Astrocyte (in vitro differentiated cells and primary cell): ENCODE measurements around the gene RAB30.

Experiments
- EZH2 ChIP-seq: IDR thresholded peaks from 2 replicates; pipeline ENCODE4 v1.6.1; 2012; ENCODE audit warnings: mild to moderate bottlenecking, low read length, inconsistent platforms; ENCODE audit not compliant: insufficient read depth
- TF ChIP-seq, protein P1 (sequence below): IDR thresholded peaks from 2 replicates; pipeline ENCODE4 v1.5.1; 2011; ENCODE audit warnings: low read depth, mild to moderate bottlenecking, inconsistent platforms, low read length, moderate library complexity; ENCODE audit not compliant: insufficient read depth

DNA sequence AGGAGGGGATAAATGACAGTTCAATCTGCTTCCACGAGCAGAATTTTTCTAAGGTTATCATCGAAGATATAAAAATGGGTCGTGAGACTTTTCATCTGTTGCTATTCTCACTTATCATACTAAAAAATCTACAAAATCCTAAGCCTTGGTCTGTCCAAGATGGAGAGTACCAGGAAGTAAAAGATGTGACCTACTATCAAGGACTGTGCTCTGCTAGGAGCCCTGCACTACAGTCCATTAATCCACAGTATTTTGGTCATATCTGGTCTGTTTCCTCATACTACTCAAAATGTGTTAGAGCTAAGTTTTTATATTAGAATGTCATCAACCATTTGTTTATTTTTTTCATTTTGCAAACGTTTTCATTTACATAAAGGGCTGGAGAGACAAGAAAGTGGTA is 90.8 kb downstream of the RAB30 start:
- TF ChIP-seq, protein P1, sequence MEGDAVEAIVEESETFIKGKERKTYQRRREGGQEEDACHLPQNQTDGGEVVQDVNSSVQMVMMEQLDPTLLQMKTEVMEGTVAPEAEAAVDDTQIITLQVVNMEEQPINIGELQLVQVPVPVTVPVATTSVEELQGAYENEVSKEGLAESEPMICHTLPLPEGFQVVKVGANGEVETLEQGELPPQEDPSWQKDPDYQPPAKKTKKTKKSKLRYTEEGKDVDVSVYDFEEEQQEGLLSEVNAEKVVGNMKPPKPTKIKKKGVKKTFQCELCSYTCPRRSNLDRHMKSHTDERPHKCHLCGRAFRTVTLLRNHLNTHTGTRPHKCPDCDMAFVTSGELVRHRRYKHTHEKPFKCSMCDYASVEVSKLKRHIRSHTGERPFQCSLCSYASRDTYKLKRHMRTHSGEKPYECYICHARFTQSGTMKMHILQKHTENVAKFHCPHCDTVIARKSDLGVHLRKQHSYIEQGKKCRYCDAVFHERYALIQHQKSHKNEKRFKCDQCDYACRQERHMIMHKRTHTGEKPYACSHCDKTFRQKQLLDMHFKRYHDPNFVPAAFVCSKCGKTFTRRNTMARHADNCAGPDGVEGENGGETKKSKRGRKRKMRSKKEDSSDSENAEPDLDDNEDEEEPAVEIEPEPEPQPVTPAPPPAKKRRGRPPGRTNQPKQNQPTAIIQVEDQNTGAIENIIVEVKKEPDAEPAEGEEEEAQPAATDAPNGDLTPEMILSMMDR, result no peak
- no peak for TF ChIP-seq EZH2
